ENCODE measurements around the gene SMIM44.

SMIM44 gene

GRCh38 chr19:3519126-3519525 lies 35.9 kb upstream of the SMIM44 start:
- CTCF ChIA-PET, result interaction anchor here (3.0 kb wide), 1 partner anchor 26 kb away, joined by 7 read pairs; no protein-coding TSS in a partner anchor

GRCh38 chr19:3518659-3519058 lies 35.4 kb upstream of the SMIM44 start:
- TF ChIP-seq CTCF (IDR thresholded peaks at IDR 0.05; ENCODE audit: insufficient read depth, low read length, missing control alignments), result no peak
- ChIA-PET POLR2A (no interaction called here), CTCF (interaction anchor here (1.1 kb wide), 1 partner anchor 214 kb away, joined by 3 read pairs; no protein-coding TSS in a partner anchor)
- no peak overlapping the region for H3K4me3 ChIP-seq (ENCODE audit: low read depth, low read length)
- DNase-seq (ENCODE audit: low read depth, low spot score), result no peak

More at GRCh38 chr19:3519126-3519525, 35.9 kb upstream of the SMIM44 start:
- H3K4me3 ChIP-seq (ENCODE audit: low read depth, low read length), result no peak overlapping the region
- POLR2A ChIA-PET, result interaction anchor here (0.5 kb wide), 1 partner anchor 38 kb away, joined by 3 read pairs; no protein-coding TSS in a partner anchor
- DNase-seq (ENCODE audit: low read depth, low spot score), result no peak
- no peak for TF ChIP-seq CTCF (IDR thresholded peaks at IDR 0.05; ENCODE audit: insufficient read depth, low read length, missing control alignments)

- CTCF ChIA-PET, result interaction anchor here (1.1 kb wide), 1 partner anchor 213 kb away, joined by 3 read pairs; no protein-coding TSS in a partner anchor
- POLR2A ChIA-PET, result no interaction called here
- no peak for DNase-seq (ENCODE audit: low read depth, low spot score)
- H3K4me3 ChIP-seq (ENCODE audit: low read depth, low read length), result no peak overlapping the region
- TF ChIP-seq CTCF (IDR thresholded peaks at IDR 0.05; ENCODE audit: insufficient read depth, low read length, missing control alignments), result no peak
These were observed 35.0 kb upstream of the SMIM44 start for GRCh38 chr19:3518255-3518654.

GRCh38 chr19:3517638-3518037 lies 34.4 kb upstream of the SMIM44 start:
- POLR2A ChIA-PET, result no interaction called here
- H3K4me3 ChIP-seq (ENCODE audit: low read depth, low read length), result no peak overlapping the region
- DNase-seq (ENCODE audit: low read depth, low spot score), result no peak
- TF ChIP-seq CTCF (IDR thresholded peaks at IDR 0.05; ENCODE audit: insufficient read depth, low read length, missing control alignments), result no peak
- CTCF ChIA-PET, result interaction anchor here (1.1 kb wide), 1 partner anchor 213 kb away, joined by 3 read pairs; no protein-coding TSS in a partner anchor

GRCh38 chr19:3516675-3517207 lies 33.5 kb upstream of the SMIM44 start:
- TF ChIP-seq CTCF (IDR thresholded peaks at IDR 0.05; ENCODE audit: insufficient read depth, low read length, missing control alignments), result no peak
- H3K4me3 ChIP-seq (ENCODE audit: low read depth, low read length), result no peak overlapping the region
- POLR2A ChIA-PET, result no interaction called here
- CTCF ChIA-PET, result interaction anchor here (1.5 kb wide), 1 partner anchor 28 kb away, joined by 5 read pairs; no protein-coding TSS in a partner anchor
- no peak for DNase-seq (ENCODE audit: low read depth, low spot score)

- no peak overlapping the region for H3K4me3 ChIP-seq (ENCODE audit: low read depth, low read length)
- no peak for DNase-seq (ENCODE audit: low read depth, low spot score)
- TF ChIP-seq CTCF (IDR thresholded peaks at IDR 0.05; ENCODE audit: insufficient read depth, low read length, missing control alignments), result no peak
- CTCF ChIA-PET, result interaction anchor here (0.8 to 1.5 kb wide), 2 partner anchors 17 to 29 kb away, joined by 3 to 5 read pairs; no protein-coding TSS in a partner anchor
- POLR2A ChIA-PET, result no interaction called here
These were observed 32.7 kb upstream of the SMIM44 start for GRCh38 chr19:3515891-3516422.

All from AG04449 (cell line).